Effector memory CD4-positive, alpha-beta T cell (primary cell): ENCODE data around the gene ZNF512B.
A peak's percentile ranks its signal among the peaks of the same experiment; 100 is the strongest.

Experiments
- DNase-seq, 3 donors: peaks; one replicate each; pipeline ENCODE4 v3.0.0-alpha.2; 2020
- H3K27ac ChIP-seq: 2 replicates; pipeline ENCODE4 v1.7.0; 2013; ENCODE audit warnings: mild to moderate bottlenecking, low read length, moderate library complexity; ENCODE audit not compliant: insufficient read depth, poor library complexity, severe bottlenecking
- H3K27me3 ChIP-seq: replicated peaks from 2 replicates; pipeline ENCODE4 v1.7.0; 2013; ENCODE audit warnings: mild to moderate bottlenecking, low read length; ENCODE audit not compliant: insufficient read depth, control insufficient read depth, poor library complexity, severe bottlenecking
- H3K36me3 ChIP-seq: 2 replicates; pipeline ENCODE4 v1.7.0; 2013; ENCODE audit warnings: mild to moderate bottlenecking, low read length, moderate library complexity; ENCODE audit not compliant: control insufficient read depth, insufficient read depth
- H3K4me1 ChIP-seq: 2 replicates; pipeline ENCODE4 v1.7.0; 2013; ENCODE audit warnings: low read length, mild to moderate bottlenecking; ENCODE audit not compliant: control insufficient read depth, insufficient read depth, poor library complexity, severe bottlenecking
- H3K4me3 ChIP-seq: 2 replicates; pipeline ENCODE4 v1.7.0; 2013; ENCODE audit warnings: low read length, low read depth, mild to moderate bottlenecking; ENCODE audit not compliant: insufficient read depth, poor library complexity, severe bottlenecking
- H3K9me3 ChIP-seq: 2 replicates; pipeline ENCODE4 v1.7.0; 2013; ENCODE audit warnings: mild to moderate bottlenecking, low read length, moderate library complexity; ENCODE audit not compliant: control insufficient read depth

ZNF512B gene

GRCh38 chr20:63956664-63957003, 13.1 kb downstream of the ZNF512B start:
- Histone ChIP-seq H3K27me3 (no peaks in the 10 kb centered on the region), H3K4me3 (peak overlapping the region; percentile 55), H3K27ac (peak overlapping the region; percentile 68), H3K9me3 (no peaks in the 10 kb centered on the region), H3K4me1 (peaks cover 45% of the 10 kb centered on the region), H3K36me3 (peaks cover 17% of the 10 kb centered on the region)
- DNase-seq: no peak

DNA sequence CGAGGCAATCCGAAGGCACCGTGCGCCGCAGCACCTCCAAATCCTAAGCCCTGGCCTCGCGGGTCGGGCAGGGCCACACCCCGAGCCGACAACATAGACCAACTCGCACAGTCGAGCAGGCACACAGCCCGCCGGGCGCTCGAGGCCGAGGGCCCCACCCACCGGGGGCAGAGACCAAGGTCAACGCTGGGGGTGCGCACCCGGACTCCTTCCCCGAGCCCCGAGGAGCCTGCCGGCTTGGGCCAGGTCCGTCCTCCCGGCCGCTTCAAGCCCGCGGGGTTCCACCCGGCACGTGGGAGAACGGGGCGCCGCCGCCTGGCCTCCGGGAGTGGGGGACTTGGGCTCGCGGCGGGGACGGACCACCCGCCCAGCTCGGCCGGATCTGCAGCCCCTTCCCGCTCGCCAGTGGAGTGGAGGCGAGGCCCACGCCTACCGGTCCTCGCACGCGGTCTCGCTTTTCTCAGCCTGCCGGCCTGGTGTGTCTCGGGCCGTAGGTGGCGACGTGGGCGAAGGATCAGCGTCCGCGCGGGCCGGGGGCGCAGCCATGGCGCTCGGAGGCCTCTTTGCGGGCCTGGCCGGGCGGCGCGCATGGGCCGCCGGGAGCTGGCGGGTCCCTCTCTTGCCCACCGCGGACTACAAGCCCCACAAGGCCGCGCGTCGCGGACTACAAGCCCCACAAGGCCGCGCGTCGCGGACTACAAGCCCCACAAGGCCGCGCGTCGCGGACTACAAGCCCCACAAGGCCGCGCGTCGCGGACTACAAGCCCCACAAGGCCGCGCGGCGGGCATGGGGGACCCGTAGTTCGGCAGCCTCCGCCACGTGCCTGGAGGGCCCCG, 13.7 kb downstream of the ZNF512B start, which contains the start of gene UCKL1:
Gene UCKL1, minus strand, starts transcription at position 590 of the 837 bp plus-strand sequence. Its CDS starts 44 bp downstream, at position 546.
- Histone ChIP-seq H3K4me3 (peak within 1 kb of the TSS; percentile 83), H3K9me3 (no peaks in the 10 kb centered on the region), H3K36me3 (peaks cover 11% of the 10 kb centered on the region), H3K27ac (peak within 1 kb of the TSS; percentile 79), H3K27me3 (no peaks in the 10 kb centered on the region), H3K4me1 (peaks cover 49% of the 10 kb centered on the region)
- peak; percentile 81 to 87 (median 82) for DNase-seq

- peak in 2 of 3 donors; percentile 29 for DNase-seq
- no peaks in the 10 kb centered on the region for H3K27me3 ChIP-seq
- H3K27ac ChIP-seq: peak overlapping the region; percentile 79
- peaks cover 10% of the 10 kb centered on the region for H3K36me3 ChIP-seq
- H3K9me3 ChIP-seq: no peaks in the 10 kb centered on the region
- H3K4me1 ChIP-seq: peaks cover 50% of the 10 kb centered on the region
- H3K4me3 ChIP-seq: peak overlapping the region; percentile 83
Observed at GRCh38 chr20:63955281-63955826, 14.4 kb downstream of the ZNF512B start.

DNA sequence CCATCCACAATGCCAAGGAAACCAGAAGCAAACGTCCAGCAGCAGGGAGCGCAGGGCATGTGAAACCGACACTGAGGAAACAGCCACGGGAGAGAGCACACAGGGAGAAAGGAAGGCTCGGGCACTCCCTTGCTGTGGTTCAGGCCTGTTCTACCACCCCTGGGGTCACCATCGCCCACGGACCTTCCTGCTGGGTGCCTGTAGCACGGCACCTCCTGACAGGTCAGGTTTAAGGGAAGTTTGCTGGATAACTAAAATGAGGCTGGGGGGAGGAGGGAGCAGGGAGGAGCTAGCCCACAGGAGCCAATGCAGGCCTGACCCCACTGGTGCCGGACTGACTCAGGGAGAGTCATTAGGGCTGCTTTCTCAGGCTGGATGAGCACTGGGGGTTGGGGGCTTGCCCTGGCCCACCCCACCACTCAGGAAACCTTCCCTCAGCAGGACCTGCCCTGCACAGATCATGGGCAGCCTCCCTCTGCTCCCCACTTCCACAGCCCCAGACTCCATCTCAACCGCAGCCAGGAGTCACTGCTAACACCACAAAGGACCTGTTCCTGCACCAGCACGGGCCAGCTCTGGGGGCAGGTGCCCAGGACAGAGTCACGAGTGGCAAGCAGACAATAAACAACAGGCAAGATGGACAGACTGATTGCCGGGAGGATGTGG, 15.8 kb downstream of the ZNF512B start:
- peaks cover 59% of the 10 kb centered on the region for H3K4me1 ChIP-seq
- H3K4me3 ChIP-seq: no peak overlapping the region
- no peak overlapping the region for H3K27ac ChIP-seq
- no peaks in the 10 kb centered on the region for H3K36me3 ChIP-seq
- no peaks in the 10 kb centered on the region for H3K27me3 ChIP-seq
- DNase-seq: no peak
- H3K9me3 ChIP-seq: no peaks in the 10 kb centered on the region

DNA sequence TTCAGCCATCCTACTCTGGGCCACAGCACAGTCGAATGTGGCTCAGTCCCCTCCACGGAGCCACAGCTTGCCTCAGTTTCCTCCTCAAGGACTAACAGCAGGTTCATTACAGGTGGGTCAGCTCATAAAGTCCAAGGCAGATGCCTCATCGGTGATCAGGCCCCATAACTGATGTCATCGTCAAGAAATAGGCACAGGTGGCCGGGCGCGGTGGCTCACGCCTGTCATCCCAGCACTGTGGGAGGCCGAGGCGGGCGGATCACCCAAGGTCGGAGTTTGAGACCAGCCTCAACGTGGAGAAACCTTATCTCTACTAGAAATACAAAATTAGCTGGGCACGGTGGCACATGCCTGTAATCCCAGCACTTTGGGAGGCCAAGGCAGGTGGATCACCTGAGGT, 17.0 kb downstream of the ZNF512B start:
- no peak overlapping the region for H3K27ac ChIP-seq
- no peaks in the 10 kb centered on the region for H3K36me3 ChIP-seq
- no peak for DNase-seq
- no peak overlapping the region for H3K4me3 ChIP-seq
- H3K4me1 ChIP-seq: peaks cover 65% of the 10 kb centered on the region
- no peaks in the 10 kb centered on the region for H3K9me3 ChIP-seq
- no peaks in the 10 kb centered on the region for H3K27me3 ChIP-seq

DNA sequence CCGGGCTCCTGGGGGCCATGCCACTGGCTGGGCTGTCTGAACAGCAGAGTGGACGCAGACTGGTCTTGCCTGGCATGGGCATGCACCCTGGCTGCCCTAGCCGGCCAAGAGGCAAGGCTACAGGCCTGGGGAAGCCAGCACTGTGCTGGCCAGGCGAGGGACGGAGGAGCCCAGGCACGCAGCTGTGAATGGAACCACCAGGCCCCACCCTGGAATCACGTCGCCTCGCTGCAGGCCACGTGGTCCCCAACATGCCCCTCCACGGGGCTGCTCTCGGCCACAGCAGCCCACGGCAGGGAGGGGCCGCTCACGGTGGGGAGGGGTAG, 17.6 kb downstream of the ZNF512B start:
- Histone ChIP-seq H3K4me1 (peaks cover 65% of the 10 kb centered on the region), H3K27ac (no peak overlapping the region), H3K4me3 (no peak overlapping the region), H3K27me3 (no peaks in the 10 kb centered on the region), H3K36me3 (no peaks in the 10 kb centered on the region), H3K9me3 (no peaks in the 10 kb centered on the region)
- no peak for DNase-seq

GRCh38 chr20:63951398-63952209, 18.1 kb downstream of the ZNF512B start:
- H3K36me3 ChIP-seq: no peaks in the 10 kb centered on the region
- H3K4me1 ChIP-seq: peaks cover 65% of the 10 kb centered on the region
- no peaks in the 10 kb centered on the region for H3K27me3 ChIP-seq
- H3K9me3 ChIP-seq: no peaks in the 10 kb centered on the region
- H3K27ac ChIP-seq: peak overlapping the region; percentile 36
- no peak for DNase-seq
- H3K4me3 ChIP-seq: no peak overlapping the region

DNA sequence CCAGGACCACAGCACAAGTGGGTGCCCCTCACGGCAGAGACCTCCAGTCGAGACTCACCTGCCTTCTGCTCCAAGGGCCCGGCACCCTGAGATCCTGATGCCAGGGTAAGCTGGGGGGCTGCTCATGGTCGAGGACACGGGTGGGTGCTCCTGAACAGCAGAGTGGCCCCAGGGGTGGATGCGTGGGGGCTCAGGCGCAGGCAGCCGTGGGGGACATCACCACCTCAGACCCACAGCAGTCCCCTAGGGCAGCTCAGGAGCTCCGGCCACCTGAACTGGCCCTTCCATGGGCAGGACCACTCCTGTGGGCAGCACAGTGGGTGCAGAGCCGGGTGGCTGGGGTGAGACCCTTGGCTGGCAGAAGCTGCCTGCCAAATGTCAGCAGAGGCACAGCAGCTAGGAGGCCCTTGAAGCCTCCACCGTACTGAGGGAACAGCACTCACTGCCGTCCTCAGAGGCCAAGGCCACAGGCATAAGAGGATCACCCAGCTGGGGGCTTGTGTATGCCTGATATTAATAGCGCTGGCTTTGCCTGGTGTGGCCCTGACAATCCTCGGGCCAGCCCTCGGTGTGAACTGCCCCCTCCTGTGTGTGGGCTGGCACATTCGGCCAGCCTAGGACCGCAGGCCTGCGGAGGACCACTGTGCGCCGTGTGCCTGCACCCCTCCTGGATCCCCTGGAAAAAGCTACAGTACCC, 18.9 kb downstream of the ZNF512B start:
- DNase-seq: no peak
- H3K36me3 ChIP-seq: peaks cover 3% of the 10 kb centered on the region
- H3K27me3 ChIP-seq: no peaks in the 10 kb centered on the region
- no peaks in the 10 kb centered on the region for H3K9me3 ChIP-seq
- peak overlapping the region; percentile 36 for H3K27ac ChIP-seq
- no peak overlapping the region for H3K4me3 ChIP-seq
- H3K4me1 ChIP-seq: peaks cover 65% of the 10 kb centered on the region

DNA sequence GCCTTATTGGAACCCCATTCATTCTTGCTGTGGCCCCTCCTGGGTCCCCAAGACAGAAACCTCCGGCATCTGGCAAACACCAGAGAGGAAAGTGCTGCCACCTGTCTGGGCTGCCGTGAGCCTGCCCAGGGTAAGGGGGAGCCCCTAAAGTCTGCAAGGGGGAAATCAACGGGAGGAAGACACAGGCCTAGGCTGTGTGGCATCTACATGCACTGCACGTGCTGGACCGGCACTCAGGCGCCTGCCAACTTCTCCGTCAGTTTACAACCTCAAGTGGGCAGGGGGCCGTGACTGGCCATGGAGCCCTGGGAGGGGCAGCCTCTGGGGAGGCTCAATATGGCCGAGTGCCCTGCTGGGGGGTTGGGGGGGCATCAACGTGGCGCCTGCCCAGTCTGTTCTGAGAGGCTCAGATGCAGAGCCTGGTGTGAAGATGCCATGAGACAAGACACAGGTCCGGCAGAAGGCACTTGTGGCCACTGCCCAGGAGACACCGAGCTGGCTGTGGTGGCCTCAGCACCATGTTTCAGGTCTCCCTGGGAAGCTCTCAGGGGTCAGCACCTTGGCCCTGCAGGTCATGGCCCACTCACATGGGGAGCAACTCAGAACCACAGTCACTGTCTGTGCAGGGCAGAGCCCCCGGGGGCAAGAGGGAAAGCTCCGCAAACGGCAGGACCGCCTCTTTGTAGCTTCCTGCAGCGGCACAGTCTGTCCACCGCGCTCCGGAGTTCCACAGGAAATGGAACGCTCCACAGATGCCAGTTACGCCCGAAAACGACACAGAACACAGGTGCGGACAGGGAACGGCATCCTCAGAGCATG, 21.9 kb downstream of the ZNF512B start:
- Histone ChIP-seq H3K4me3 (peak overlapping the region; percentile 53), H3K27ac (peak overlapping the region; percentile 75), H3K4me1 (peaks cover 48% of the 10 kb centered on the region), H3K36me3 (peaks cover 27% of the 10 kb centered on the region), H3K9me3 (no peaks in the 10 kb centered on the region), H3K27me3 (no peaks in the 10 kb centered on the region)
- DNase-seq: no peak
